GM23338 (cell line): ENCODE measurements around the gene THADA. TPM values are rescaled to one million over a fixed set of nuclear protein-coding genes. Genes with fewer than 3 reads are reported as not detected.

ENCODE experiments used
- ETS1 ChIP-seq: IDR thresholded peaks from 2 replicates; pipeline ENCODE4 v1.6.1; 2016; ENCODE audit warnings: antibody characterized with exemption
- EZH2phosphoT487 ChIP-seq: fragments of 200-600 bp; sonication (generic); IDR thresholded peaks from one replicate; pipeline ENCODE4 v1.8.1; 2018; ENCODE audit warnings: antibody characterized with exemption; ENCODE audit not compliant: unreplicated experiment
- JUNB ChIP-seq: IDR thresholded peaks from one replicate; pipeline ENCODE4 v1.6.1; 2016; ENCODE audit warnings: antibody characterized with exemption; ENCODE audit not compliant: unreplicated experiment
- NANOG ChIP-seq: IDR thresholded peaks from 2 replicates; pipeline ENCODE4 v1.6.1; 2016; ENCODE audit warnings: antibody characterized with exemption, borderline replicate concordance
- POLR2AphosphoS5 ChIP-seq: IDR thresholded peaks from 2 replicates; pipeline ENCODE4 v1.6.1; 2016; ENCODE audit warnings: antibody characterized with exemption, low read depth
- REST ChIP-seq: IDR thresholded peaks from one replicate; pipeline ENCODE4 v1.6.1; 2018; ENCODE audit warnings: antibody characterized with exemption; ENCODE audit not compliant: unreplicated experiment
- STAT1 ChIP-seq: IDR thresholded peaks from one replicate; pipeline ENCODE4 v1.6.1; 2016; ENCODE audit warnings: antibody characterized with exemption; ENCODE audit not compliant: unreplicated experiment
- ZNF114 ChIP-seq: fragments of 250-450 bp; sonication (Bioruptor Pico); IDR thresholded peaks from 2 replicates; pipeline ENCODE4 v1.5.0; 2020; ENCODE audit warnings: mild to moderate bottlenecking, moderate library complexity
- ZNF462 ChIP-seq: fragments of 250-450 bp; sonication (Bioruptor Pico); IDR thresholded peaks from 2 replicates; pipeline ENCODE4 v1.5.0; 2020; ENCODE audit warnings: mild to moderate bottlenecking, moderate library complexity
- polyA plus RNA-seq: library from polyadenylated mRNA; unstranded; fragments of >200 nt; fragmentation: Nextera tagmentation; extraction: Ambion mirVana; gene quantifications from 2 replicates; pipeline ENCODE4 v1.2.1, GENCODE V29; 2016
- total RNA-seq: library from RNA; depleted of rRNA; stranded (reverse); fragments of >200 nt; shearing (Covaris generic); gene quantifications from 2 replicates; pipeline ENCODE4 v1.2.3, GENCODE V29; 2014

Gene THADA
- total and polyA plus RNA-seq, 2 experiments from 2014 or later = 17.0 to 30.7 TPM

GRCh38 chr2:43557196-43557595, 38.6 kb downstream of the THADA start (continued):
- TF ChIP-seq ZNF462 (no peak), ZNF114 (CRISPR knock-in tag) (no peak), POLR2AphosphoS5 (no peak), JUNB (no peak), NANOG (no peak), EZH2phosphoT487 (no peak), STAT1 (no peak), REST (no peak), ETS1 (no peak)
